Measurements from ENCODE around the gene CLDND1. TPM values are rescaled to one million over a fixed set of nuclear protein-coding genes. Genes with fewer than 3 reads are reported as not detected.

The CLDND1 gene
- polyA plus RNA-seq, 3 donors, result 23.0 to 62.4 (median 60.4) TPM

- WGBS, 3 donors, result 35 to 62% (median 60%) methylated on average over 4 of the region's 4 CpGs
- no peak overlapping the region for H3K27ac ChIP-seq (ENCODE audit: low read depth, low read length)
Measured at GRCh38 chr3:98528474-98529346, 6.0 kb upstream of the CLDND1 start.

GRCh38 chr3:98525494-98525893 is 2.8 kb upstream of the CLDND1 start:
- WGBS, 3 donors, result 80 to 85% (median 84%) methylated on average over 6 of the region's 6 CpGs
- no peak overlapping the region for H3K27ac ChIP-seq (ENCODE audit: low read depth, low read length)

- WGBS, 3 donors, result 0 to 2% (median 0%) methylated on average over 16 of the region's 16 CpGs
- no peak overlapping the region for H3K27ac ChIP-seq (ENCODE audit: low read depth, low read length)
Measured at GRCh38 chr3:98521897-98522543, 682 bp downstream of the CLDND1 start.

GRCh38 chr3:98519351-98519750 is 3.4 kb downstream of the CLDND1 start:
- WGBS, 3 donors, result 0 to 100% (median 92%) methylated on average over 1 of the region's 1 CpG
- no peak overlapping the region for H3K27ac ChIP-seq (ENCODE audit: low read depth, low read length)

- WGBS, 3 donors, result 91 to 99% (median 95%) methylated on average over 2 of the region's 2 CpGs
- H3K27ac ChIP-seq (ENCODE audit: low read depth, low read length), result no peak overlapping the region
Measured at GRCh38 chr3:98518816-98519215, 3.9 kb downstream of the CLDND1 start.

GRCh38 chr3:98514948-98515347 is 7.8 kb downstream of the CLDND1 start:
- WGBS, 3 donors, result 89 to 97% (median 97%) methylated on average over 1 of the region's 1 CpG
- no peak overlapping the region for H3K27ac ChIP-seq (ENCODE audit: low read depth, low read length)

GRCh38 chr3:98513736-98514135 is 9.0 kb downstream of the CLDND1 start:
- H3K27ac ChIP-seq (ENCODE audit: low read depth, low read length), result no peak overlapping the region
- 96 to 100% (median 98%) methylated on average over 3 of the region's 3 CpGs for WGBS, 3 donors

GRCh38 chr3:98513091-98513511 is 9.6 kb downstream of the CLDND1 start:
- H3K27ac ChIP-seq (ENCODE audit: low read depth, low read length), result no peak overlapping the region
- 54 to 78% (median 60%) methylated on average over 4 of the region's 4 CpGs for WGBS, 3 donors

GRCh38 chr3:98512576-98512975 is 10.1 kb downstream of the CLDND1 start:
- WGBS, 3 donors, result 89 to 95% (median 93%) methylated on average over 4 of the region's 4 CpGs
- no peak overlapping the region for H3K27ac ChIP-seq (ENCODE audit: low read depth, low read length)

- no peak overlapping the region for H3K27ac ChIP-seq (ENCODE audit: low read depth, low read length)
- WGBS, 3 donors, result 96 to 100% (median 98%) methylated on average over 2 of the region's 2 CpGs
Measured at GRCh38 chr3:98508582-98508981, 14.1 kb downstream of the CLDND1 start.

GRCh38 chr3:98504539-98504938 is 18.2 kb downstream of the CLDND1 start:
- 62 to 73% (median 64%) methylated on average over 4 of the region's 4 CpGs for WGBS, 3 donors

GRCh38 chr3:98501863-98502576 is 20.7 kb downstream of the CLDND1 start:
- H3K27ac ChIP-seq (ENCODE audit: low read depth, low read length), result no peak overlapping the region
- WGBS, 3 donors, result 86 to 93% (median 90%) methylated on average over 5 of the region's 5 CpGs

More at GRCh38 chr3:98504539-98504938, 18.2 kb downstream of the CLDND1 start:
- no peak overlapping the region for H3K27ac ChIP-seq (ENCODE audit: low read depth, low read length)

GRCh38 chr3:98501270-98501669 is 21.4 kb downstream of the CLDND1 start:
- 79 to 84% (median 83%) methylated on average over 4 of the region's 4 CpGs for WGBS, 3 donors
- H3K27ac ChIP-seq (ENCODE audit: low read depth, low read length), result no peak overlapping the region

GRCh38 chr3:98500019-98500418 is 22.7 kb downstream of the CLDND1 start:
- no peak overlapping the region for H3K27ac ChIP-seq (ENCODE audit: low read depth, low read length)
- 70 to 91% (median 84%) methylated on average over 4 of the region's 4 CpGs for WGBS, 3 donors

- 64 to 82% (median 80%) methylated on average over 2 of the region's 2 CpGs for WGBS, 3 donors
Measured at GRCh38 chr3:98497381-98497780, 25.3 kb downstream of the CLDND1 start, which contains the start of gene OR5K2. OR5K2 (plus strand) TSS chr3:98497681; CDS start chr3:98497681, 0 bp downstream.

GRCh38 chr3:98483626-98484025 is 39.1 kb downstream of the CLDND1 start:
- no peak overlapping the region for H3K27ac ChIP-seq (ENCODE audit: low read depth, low read length)
- WGBS, 3 donors, result 63 to 87% (median 86%) methylated on average over 3 of the region's 3 CpGs

More at GRCh38 chr3:98497381-98497780, 25.3 kb downstream of the CLDND1 start, which contains the start of gene OR5K2:
- H3K27ac ChIP-seq (ENCODE audit: low read depth, low read length), result no peak within 1 kb of the TSS

GRCh38 chr3:98482717-98483482 is 39.8 kb downstream of the CLDND1 start:
- 53 to 69% (median 63%) methylated on average over 3 of the region's 3 CpGs for WGBS, 3 donors
- no peak overlapping the region for H3K27ac ChIP-seq (ENCODE audit: low read depth, low read length)
